Sigmoid colon (tissue), 4 donors: ENCODE results near the gene HK3.

ENCODE experiments used
- EP300 ChIP-seq, 4 donors: sonication (generic); formaldehyde crosslinking; IDR thresholded peaks; one replicate each; pipeline ENCODE4 v1.6.1; 2017; ENCODE audit warnings: antibody characterized with exemption in 4 of 4
- POLR2A ChIP-seq, 2 donors: fragments of 450-650 bp; IDR thresholded peaks; one replicate each; pipeline ENCODE4 v1.6.1; 2016; ENCODE audit warnings: antibody characterized with exemption in 2 of 2, mild to moderate bottlenecking in 2 of 2, moderate library complexity in 2 of 2
- POLR2AphosphoS5 ChIP-seq, 4 donors: sonication (generic); formaldehyde crosslinking; IDR thresholded peaks; one replicate each; pipeline ENCODE4 v1.6.1; 2017; ENCODE audit warnings: antibody characterized with exemption in 4 of 4
- TF ChIP-seq, protein P1 (sequence below), 4 experiments: fragments of 450-650 bp in 3 of 4; fragments of 200-600 bp in 1 of 4; IDR thresholded peaks; one replicate each; pipeline ENCODE4 v1.5.1; 2016 to 2019; ENCODE audit warnings: antibody characterized with exemption in 4 of 4, mild to moderate bottlenecking in 3 of 4, moderate library complexity in 2 of 4

DNA sequence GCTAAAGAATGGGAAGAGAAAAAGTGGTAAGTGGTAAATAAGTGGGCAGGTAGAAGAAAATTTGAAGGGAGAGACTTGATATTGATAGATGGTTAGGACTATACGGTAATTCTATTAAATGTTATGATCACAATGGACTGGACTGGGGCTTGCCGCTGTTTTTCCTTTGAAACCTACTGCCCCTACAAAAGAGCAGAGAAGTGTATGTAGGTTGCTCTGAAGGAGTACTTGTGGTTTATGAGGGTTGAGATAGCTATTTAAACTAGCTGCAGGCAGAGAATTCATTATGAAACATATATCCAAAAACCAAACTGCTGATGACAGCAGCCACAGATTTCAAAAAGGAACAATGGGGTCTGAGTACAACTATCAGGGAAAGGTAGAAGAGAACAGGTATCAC is 16.8 kb upstream of the HK3 start:
- TF ChIP-seq POLR2AphosphoS5 (IDR thresholded peaks at IDR 0.05) (no peak), POLR2A (IDR thresholded peaks at IDR 0.05) (no peak), EP300 (IDR thresholded peaks at IDR 0.05) (no peak)
- TF ChIP-seq, protein P1, sequence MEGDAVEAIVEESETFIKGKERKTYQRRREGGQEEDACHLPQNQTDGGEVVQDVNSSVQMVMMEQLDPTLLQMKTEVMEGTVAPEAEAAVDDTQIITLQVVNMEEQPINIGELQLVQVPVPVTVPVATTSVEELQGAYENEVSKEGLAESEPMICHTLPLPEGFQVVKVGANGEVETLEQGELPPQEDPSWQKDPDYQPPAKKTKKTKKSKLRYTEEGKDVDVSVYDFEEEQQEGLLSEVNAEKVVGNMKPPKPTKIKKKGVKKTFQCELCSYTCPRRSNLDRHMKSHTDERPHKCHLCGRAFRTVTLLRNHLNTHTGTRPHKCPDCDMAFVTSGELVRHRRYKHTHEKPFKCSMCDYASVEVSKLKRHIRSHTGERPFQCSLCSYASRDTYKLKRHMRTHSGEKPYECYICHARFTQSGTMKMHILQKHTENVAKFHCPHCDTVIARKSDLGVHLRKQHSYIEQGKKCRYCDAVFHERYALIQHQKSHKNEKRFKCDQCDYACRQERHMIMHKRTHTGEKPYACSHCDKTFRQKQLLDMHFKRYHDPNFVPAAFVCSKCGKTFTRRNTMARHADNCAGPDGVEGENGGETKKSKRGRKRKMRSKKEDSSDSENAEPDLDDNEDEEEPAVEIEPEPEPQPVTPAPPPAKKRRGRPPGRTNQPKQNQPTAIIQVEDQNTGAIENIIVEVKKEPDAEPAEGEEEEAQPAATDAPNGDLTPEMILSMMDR (IDR thresholded peaks at IDR 0.05): no peak
